HepG2 (cell line): ENCODE data around the gene HDGF. TPM values are rescaled to one million over a fixed set of nuclear protein-coding genes. Genes with fewer than 3 reads are reported as not detected.

Experiments
- ATF4 ChIP-seq, 2 experiments: fragments of 450-650 bp in 1 of 2; sonication (generic) in 1 of 2; formaldehyde crosslinking; IDR thresholded peaks; 2 replicates each; pipeline versions ENCODE4 v1.5.0 to v1.8.0; 2020 to 2022; ENCODE audit warnings: mild to moderate bottlenecking in 1 of 2, missing genetic modification reagents in 1 of 2
- BCL6 ChIP-seq: IDR thresholded peaks from 2 replicates; pipeline ENCODE4 v1.6.1; 2016; ENCODE audit warnings: missing genetic modification reagents, missing compliant biosample characterization
- CAMTA2 ChIP-seq: sonication (generic); formaldehyde crosslinking; IDR thresholded peaks from 2 replicates; pipeline ENCODE4 v1.4.0; 2020; ENCODE audit warnings: mild to moderate bottlenecking, missing genetic modification reagents, borderline replicate concordance
- CBX1 ChIP-seq: IDR thresholded peaks from one replicate; pipeline ENCODE4 v1.6.1; 2016; ENCODE audit warnings: antibody characterized with exemption, low read depth
- CEBPG ChIP-seq: IDR thresholded peaks from 2 replicates; pipeline ENCODE4 v1.6.1; 2016
- EEA1 ChIP-seq: sonication (generic); formaldehyde crosslinking; IDR thresholded peaks from 2 replicates; pipeline ENCODE4 v1.5.1; 2020; ENCODE audit warnings: mild to moderate bottlenecking, missing genetic modification reagents, borderline replicate concordance
- FOXO1 ChIP-seq: sonication (generic); formaldehyde crosslinking; IDR thresholded peaks from 2 replicates; pipeline ENCODE4 v1.4.0; 2020; ENCODE audit warnings: missing genetic modification reagents
- GPN1 ChIP-seq: sonication (generic); formaldehyde crosslinking; IDR thresholded peaks from 2 replicates; pipeline ENCODE4 v1.5.1; 2020; ENCODE audit warnings: missing genetic modification reagents, borderline replicate concordance
- GTF3A ChIP-seq: sonication (generic); formaldehyde crosslinking; conservative IDR thresholded peaks from 2 replicates; pipeline ENCODE4 v1.4.0; 2020; ENCODE audit warnings: mild to moderate bottlenecking, missing genetic modification reagents
- HCFC1 ChIP-seq: fragments of 150-350 bp; IDR thresholded peaks from 2 replicates; pipeline ENCODE4 v1.6.1; 2014; ENCODE audit warnings: low read depth, low read length
- JARID2 ChIP-seq: sonication (generic); formaldehyde crosslinking; IDR thresholded peaks from 2 replicates; pipeline ENCODE4 v1.8.1; 2023; ENCODE audit warnings: missing genetic modification reagents, inconsistent platforms; ENCODE audit not compliant: insufficient replicate concordance
- MATR3 ChIP-seq: sonication (generic); formaldehyde crosslinking; IDR thresholded peaks from 2 replicates; pipeline ENCODE4 v1.4.0; 2020; ENCODE audit warnings: missing genetic modification reagents
- MIXL1 ChIP-seq: IDR thresholded peaks from 2 replicates; pipeline ENCODE4 v1.6.1; 2016
- MZF1 ChIP-seq: sonication (generic); formaldehyde crosslinking; IDR thresholded peaks from 2 replicates; pipeline ENCODE4 v1.8.1; 2023; ENCODE audit warnings: mild to moderate bottlenecking, missing genetic modification reagents, borderline replicate concordance
- NONO ChIP-seq, 2 experiments: fragments of 450-650 bp in 1 of 2; sonication (generic) in 1 of 2; formaldehyde crosslinking in 1 of 2; IDR thresholded peaks in 1 of 2; conservative IDR thresholded peaks in 1 of 2; 2 replicates each; pipeline versions ENCODE4 v1.6.1 to v1.8.0; 2017 to 2022; ENCODE audit warnings: mild to moderate bottlenecking in 1 of 2, missing genetic modification reagents in 1 of 2, moderate library complexity in 1 of 2
- RARG ChIP-seq: sonication (generic); formaldehyde crosslinking; IDR thresholded peaks from 2 replicates; pipeline ENCODE4 v1.4.0; 2020; ENCODE audit warnings: low read depth, mild to moderate bottlenecking, missing genetic modification reagents
- SOX6 ChIP-seq, 2 experiments: fragments of 450-650 bp in 1 of 2; sonication (generic) in 1 of 2; formaldehyde crosslinking in 1 of 2; IDR thresholded peaks; 2 replicates each; pipeline versions ENCODE4 v1.4.0 to v1.6.1; 2017 to 2020; ENCODE audit warnings: antibody characterized with exemption in 1 of 2, mild to moderate bottlenecking in 1 of 2, missing genetic modification reagents in 1 of 2
- TAF15 ChIP-seq: fragments of 200-400 bp; formaldehyde crosslinking; IDR thresholded peaks from one replicate; pipeline ENCODE4 v1.6.1; 2018; ENCODE audit warnings: mild to moderate bottlenecking, low read depth, low read length; ENCODE audit not compliant: poor library complexity, severe bottlenecking
- ZFP36L1 ChIP-seq: sonication (generic); formaldehyde crosslinking; IDR thresholded peaks from 2 replicates; pipeline ENCODE4 v1.8.0; 2022; ENCODE audit warnings: mild to moderate bottlenecking, missing genetic modification reagents, moderate library complexity
- ZNF18 ChIP-seq: sonication (generic); formaldehyde crosslinking; IDR thresholded peaks from 2 replicates; pipeline ENCODE4 v1.8.0; 2022; ENCODE audit warnings: mild to moderate bottlenecking, missing genetic modification reagents; ENCODE audit not compliant: insufficient replicate concordance
- ZNF235 ChIP-seq: sonication (generic); formaldehyde crosslinking; IDR thresholded peaks from 2 replicates; pipeline ENCODE4 v1.8.1; 2023; ENCODE audit warnings: mild to moderate bottlenecking, missing genetic modification reagents, borderline replicate concordance
- ZNF30 ChIP-seq: sonication (generic); formaldehyde crosslinking; IDR thresholded peaks from 2 replicates; pipeline ENCODE4 v1.5.0; 2020; ENCODE audit warnings: mild to moderate bottlenecking, missing genetic modification reagents
- ZNF337 ChIP-seq: sonication (generic); formaldehyde crosslinking; IDR thresholded peaks from 2 replicates; pipeline ENCODE4 v1.5.1; 2020; ENCODE audit warnings: missing genetic modification reagents, low read depth, mild to moderate bottlenecking, borderline replicate concordance
- ZNF33A ChIP-seq: sonication (generic); formaldehyde crosslinking; IDR thresholded peaks from 2 replicates; pipeline ENCODE4 v1.5.1; 2020; ENCODE audit warnings: missing genetic modification reagents, mild to moderate bottlenecking, moderate library complexity, borderline replicate concordance
- ZNF543 ChIP-seq: sonication (generic); formaldehyde crosslinking; IDR thresholded peaks from 2 replicates; pipeline ENCODE4 v1.4.0; 2020; ENCODE audit warnings: mild to moderate bottlenecking, missing genetic modification reagents
- ZNF562 ChIP-seq: sonication (generic); formaldehyde crosslinking; IDR thresholded peaks from 2 replicates; pipeline ENCODE4 v1.8.0; 2022; ENCODE audit warnings: missing genetic modification reagents, borderline replicate concordance
- ZNF597 ChIP-seq: sonication (generic); formaldehyde crosslinking; IDR thresholded peaks from 2 replicates; pipeline ENCODE4 v1.5.0; 2020; ENCODE audit warnings: missing genetic modification reagents
- polyA plus RNA-seq, 8 experiments: library from polyadenylated mRNA; depleted of rRNA in 3 of 8; stranded (reverse) in 7 of 8; unstranded in 1 of 8; fragments of >200 nt; fragmentation: Illumina TruSeq in 4 of 8; extraction: Trizol in 4 of 8; gene quantifications; 2 replicates each; pipeline versions ENCODE4 v1.2.1 to v1.2.3, GENCODE V29; 2011 to 2016; ENCODE audit warnings: low read depth in 4 of 8, missing spikeins in 1 of 8, mixed read lengths in 1 of 8; ENCODE audit not compliant: insufficient read depth in 1 of 8
- total RNA-seq, 5 experiments: library from RNA; depleted of rRNA; stranded (reverse); fragments of >200 nt; fragmentation: Illumina TruSeq; extraction: Trizol; gene quantifications; 2 replicates each; pipeline ENCODE4 v1.2.3, GENCODE V29; 2016; ENCODE audit warnings: low read depth in 1 of 5

Gene HDGF
- total and polyA plus RNA-seq, 2 of the 13 experiments (the other 11 are each of a cell fraction or from before 2014, with no cell fraction given) = 156 to 196 TPM

- TF ChIP-seq ZFP36L1 (CRISPR knock-in tag) = no peak
- no peak for TF ChIP-seq CBX1
- TF ChIP-seq EEA1 (CRISPR knock-in tag) = no peak
- TF ChIP-seq ZNF562 (CRISPR knock-in tag) = no peak
- peak; percentile 53; the same call in 1 of the 2 replicates for TF ChIP-seq ZNF235 (CRISPR knock-in tag)
- no peak for TF ChIP-seq ZNF543 (CRISPR knock-in tag)
- TF ChIP-seq JARID2 = no peak
- TF ChIP-seq GPN1 (CRISPR knock-in tag) = no peak
- 0 out of 2 replicates have a peak, but pooled peaks have one; percentile 13 for TF ChIP-seq CEBPG (CRISPR knock-in tag)
- no peak for TF ChIP-seq MIXL1 (CRISPR knock-in tag)
- TF ChIP-seq ATF4 (CRISPR knock-in tag; IDR thresholded peaks at IDR 0.05) = no peak
- no peak for TF ChIP-seq NONO (IDR thresholded peaks at IDR 0.05)
- peak; percentile 31; the same call in 1 of the 2 replicates for TF ChIP-seq NONO (CRISPR knock-in tag; conservative IDR thresholded peaks at IDR 0.05)
- TF ChIP-seq ZNF33A (CRISPR knock-in tag) = no peak
- no peak for TF ChIP-seq FOXO1 (CRISPR knock-in tag)
- no peak for TF ChIP-seq ZNF30 (CRISPR knock-in tag)
- no peak for TF ChIP-seq CAMTA2 (CRISPR knock-in tag)
- TF ChIP-seq ZNF597 (CRISPR knock-in tag) = no peak
- no peak for TF ChIP-seq BCL6 (CRISPR knock-in tag)
- TF ChIP-seq SOX6 (IDR thresholded peaks at IDR 0.05) = no peak
- peak; percentile 30; the same call in 1 of the 2 replicates for TF ChIP-seq SOX6 (CRISPR knock-in tag; IDR thresholded peaks at IDR 0.05)
- TF ChIP-seq HCFC1 = no peak
- no peak for TF ChIP-seq TAF15
- no peak for TF ChIP-seq ZNF18 (CRISPR knock-in tag)
- no peak for TF ChIP-seq GTF3A (CRISPR knock-in tag)
- TF ChIP-seq ZNF337 (CRISPR knock-in tag) = no peak
- no peak for TF ChIP-seq MZF1 (CRISPR knock-in tag)
- TF ChIP-seq RARG = no peak
- no peak for TF ChIP-seq MATR3 (CRISPR knock-in tag)
These were observed 22.6 kb downstream of the HDGF start, which contains the start of gene ISG20L2 (continued) for GRCh38 chr1:156728599-156729462.
